HCT116 (cell line): ENCODE data around the gene ELK3.

ENCODE experiments used
- CBX3 ChIP-seq: IDR thresholded peaks from 2 replicates; pipeline ENCODE4 v1.6.1; 2012; ENCODE audit warnings: low read depth
- ELF1 ChIP-seq: IDR thresholded peaks from 2 replicates; pipeline ENCODE4 v1.6.1; 2012; ENCODE audit warnings: low read depth, borderline replicate concordance
- EZH2 ChIP-seq: fragments of 200-600 bp; sonication (generic); IDR thresholded peaks from 2 replicates; pipeline ENCODE4 v1.6.1; 2017; ENCODE audit warnings: antibody characterized with exemption, mixed run types
- EZH2phosphoT487 ChIP-seq: fragments of 200-600 bp; IDR thresholded peaks from 2 replicates; pipeline ENCODE4 v1.6.1; 2018; ENCODE audit warnings: antibody characterized with exemption, borderline replicate concordance
- POLR2A ChIP-seq: IDR thresholded peaks from 2 replicates; pipeline ENCODE4 v1.7.0; 2011; ENCODE audit warnings: borderline replicate concordance; ENCODE audit not compliant: insufficient read depth, insufficient read length; ENCODE audit errors: extremely low read depth
- SIN3A ChIP-seq: IDR thresholded peaks from 2 replicates; pipeline ENCODE4 v1.6.1; 2012; ENCODE audit warnings: low read depth
- SP1 ChIP-seq: IDR thresholded peaks from 2 replicates; pipeline ENCODE4 v1.6.1; 2012; ENCODE audit warnings: low read depth
- SRF ChIP-seq: IDR thresholded peaks from 2 replicates; pipeline ENCODE4 v1.6.1; 2012; ENCODE audit warnings: low read depth
- TF ChIP-seq, protein P1 (sequence below), 3 experiments: fragments of 200-600 bp in 1 of 3; sonication (generic) in 1 of 3; IDR thresholded peaks in 2 of 3; conservative IDR thresholded peaks in 1 of 3; 2 replicates each; pipeline ENCODE4 v1.5.1; 2012 to 2017; ENCODE audit warnings: low read depth in 2 of 3, low read length in 2 of 3, antibody characterized with exemption in 1 of 3, borderline replicate concordance in 1 of 3, control low read depth in 1 of 3, mild to moderate bottlenecking in 1 of 3, mixed read lengths in 1 of 3, mixed run types in 1 of 3, moderate library complexity in 1 of 3; ENCODE audit not compliant: insufficient read depth in 1 of 3
- TF ChIP-seq, protein P2 (sequence below): IDR thresholded peaks from 2 replicates; pipeline ENCODE4 v1.6.1; 2011; ENCODE audit warnings: mild to moderate bottlenecking, low read length, moderate library complexity; ENCODE audit not compliant: insufficient replicate concordance; ENCODE audit errors: extremely low read depth
- TF ChIP-seq, protein P3 (sequence below): IDR thresholded peaks from 2 replicates; pipeline ENCODE4 v1.6.1; 2012; ENCODE audit warnings: low read depth

DNA sequence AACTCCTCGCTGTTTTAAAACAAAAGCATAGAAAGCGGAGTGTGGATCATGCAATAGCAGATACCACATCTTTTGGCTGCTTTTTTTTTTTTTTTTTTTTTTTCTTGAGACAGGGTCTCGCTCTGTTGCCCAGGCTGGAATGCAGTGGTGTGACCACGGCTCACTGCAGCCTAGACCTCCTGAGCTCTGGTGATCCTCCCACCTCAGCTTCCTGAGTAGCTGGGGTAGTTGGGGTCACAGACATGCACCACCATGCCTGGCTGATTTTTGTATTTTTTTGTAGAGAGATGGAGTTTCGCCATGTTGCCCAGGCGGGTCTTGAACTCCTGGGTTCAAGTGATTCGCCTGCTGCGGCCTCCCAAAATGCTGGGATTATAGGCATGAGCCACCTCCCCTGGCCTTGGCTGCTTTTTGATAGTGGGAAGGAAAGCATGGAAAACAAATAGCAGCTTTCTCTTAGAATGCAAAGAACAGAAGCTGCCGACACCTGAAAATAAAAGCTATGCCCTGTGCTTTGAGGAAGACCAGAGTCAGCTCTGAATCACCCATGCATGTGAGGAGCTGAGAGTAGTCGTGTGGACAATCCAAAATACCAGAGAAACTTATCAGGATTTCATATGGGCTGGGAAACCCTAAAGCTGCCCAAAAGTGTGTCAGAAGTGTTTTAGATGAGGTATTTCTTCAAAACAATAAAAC is 3.6 kb upstream of the ELK3 start:
- TF ChIP-seq, protein P1, sequence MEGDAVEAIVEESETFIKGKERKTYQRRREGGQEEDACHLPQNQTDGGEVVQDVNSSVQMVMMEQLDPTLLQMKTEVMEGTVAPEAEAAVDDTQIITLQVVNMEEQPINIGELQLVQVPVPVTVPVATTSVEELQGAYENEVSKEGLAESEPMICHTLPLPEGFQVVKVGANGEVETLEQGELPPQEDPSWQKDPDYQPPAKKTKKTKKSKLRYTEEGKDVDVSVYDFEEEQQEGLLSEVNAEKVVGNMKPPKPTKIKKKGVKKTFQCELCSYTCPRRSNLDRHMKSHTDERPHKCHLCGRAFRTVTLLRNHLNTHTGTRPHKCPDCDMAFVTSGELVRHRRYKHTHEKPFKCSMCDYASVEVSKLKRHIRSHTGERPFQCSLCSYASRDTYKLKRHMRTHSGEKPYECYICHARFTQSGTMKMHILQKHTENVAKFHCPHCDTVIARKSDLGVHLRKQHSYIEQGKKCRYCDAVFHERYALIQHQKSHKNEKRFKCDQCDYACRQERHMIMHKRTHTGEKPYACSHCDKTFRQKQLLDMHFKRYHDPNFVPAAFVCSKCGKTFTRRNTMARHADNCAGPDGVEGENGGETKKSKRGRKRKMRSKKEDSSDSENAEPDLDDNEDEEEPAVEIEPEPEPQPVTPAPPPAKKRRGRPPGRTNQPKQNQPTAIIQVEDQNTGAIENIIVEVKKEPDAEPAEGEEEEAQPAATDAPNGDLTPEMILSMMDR (IDR thresholded peaks at IDR 0.05 in 2 of 3, conservative IDR thresholded peaks at IDR 0.05 in 1 of 3; ENCODE audit: borderline replicate concordance in 1 of 3, insufficient read depth in 1 of 3, low read depth in 2 of 3, low read length in 2 of 3) = no peak
- TF ChIP-seq, protein P2, sequence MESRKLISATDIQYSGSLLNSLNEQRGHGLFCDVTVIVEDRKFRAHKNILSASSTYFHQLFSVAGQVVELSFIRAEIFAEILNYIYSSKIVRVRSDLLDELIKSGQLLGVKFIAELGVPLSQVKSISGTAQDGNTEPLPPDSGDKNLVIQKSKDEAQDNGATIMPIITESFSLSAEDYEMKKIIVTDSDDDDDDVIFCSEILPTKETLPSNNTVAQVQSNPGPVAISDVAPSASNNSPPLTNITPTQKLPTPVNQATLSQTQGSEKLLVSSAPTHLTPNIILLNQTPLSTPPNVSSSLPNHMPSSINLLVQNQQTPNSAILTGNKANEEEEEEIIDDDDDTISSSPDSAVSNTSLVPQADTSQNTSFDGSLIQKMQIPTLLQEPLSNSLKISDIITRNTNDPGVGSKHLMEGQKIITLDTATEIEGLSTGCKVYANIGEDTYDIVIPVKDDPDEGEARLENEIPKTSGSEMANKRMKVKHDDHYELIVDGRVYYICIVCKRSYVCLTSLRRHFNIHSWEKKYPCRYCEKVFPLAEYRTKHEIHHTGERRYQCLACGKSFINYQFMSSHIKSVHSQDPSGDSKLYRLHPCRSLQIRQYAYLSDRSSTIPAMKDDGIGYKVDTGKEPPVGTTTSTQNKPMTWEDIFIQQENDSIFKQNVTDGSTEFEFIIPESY = no peak
- TF ChIP-seq CBX3 (no peak), ELF1 (no peak), SP1 (no peak), EZH2 (no peak), SIN3A (no peak), SRF (no peak), EZH2phosphoT487 (no peak), POLR2A (no peak)
- TF ChIP-seq, protein P3, sequence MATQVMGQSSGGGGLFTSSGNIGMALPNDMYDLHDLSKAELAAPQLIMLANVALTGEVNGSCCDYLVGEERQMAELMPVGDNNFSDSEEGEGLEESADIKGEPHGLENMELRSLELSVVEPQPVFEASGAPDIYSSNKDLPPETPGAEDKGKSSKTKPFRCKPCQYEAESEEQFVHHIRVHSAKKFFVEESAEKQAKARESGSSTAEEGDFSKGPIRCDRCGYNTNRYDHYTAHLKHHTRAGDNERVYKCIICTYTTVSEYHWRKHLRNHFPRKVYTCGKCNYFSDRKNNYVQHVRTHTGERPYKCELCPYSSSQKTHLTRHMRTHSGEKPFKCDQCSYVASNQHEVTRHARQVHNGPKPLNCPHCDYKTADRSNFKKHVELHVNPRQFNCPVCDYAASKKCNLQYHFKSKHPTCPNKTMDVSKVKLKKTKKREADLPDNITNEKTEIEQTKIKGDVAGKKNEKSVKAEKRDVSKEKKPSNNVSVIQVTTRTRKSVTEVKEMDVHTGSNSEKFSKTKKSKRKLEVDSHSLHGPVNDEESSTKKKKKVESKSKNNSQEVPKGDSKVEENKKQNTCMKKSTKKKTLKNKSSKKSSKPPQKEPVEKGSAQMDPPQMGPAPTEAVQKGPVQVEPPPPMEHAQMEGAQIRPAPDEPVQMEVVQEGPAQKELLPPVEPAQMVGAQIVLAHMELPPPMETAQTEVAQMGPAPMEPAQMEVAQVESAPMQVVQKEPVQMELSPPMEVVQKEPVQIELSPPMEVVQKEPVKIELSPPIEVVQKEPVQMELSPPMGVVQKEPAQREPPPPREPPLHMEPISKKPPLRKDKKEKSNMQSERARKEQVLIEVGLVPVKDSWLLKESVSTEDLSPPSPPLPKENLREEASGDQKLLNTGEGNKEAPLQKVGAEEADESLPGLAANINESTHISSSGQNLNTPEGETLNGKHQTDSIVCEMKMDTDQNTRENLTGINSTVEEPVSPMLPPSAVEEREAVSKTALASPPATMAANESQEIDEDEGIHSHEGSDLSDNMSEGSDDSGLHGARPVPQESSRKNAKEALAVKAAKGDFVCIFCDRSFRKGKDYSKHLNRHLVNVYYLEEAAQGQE = no peak
